ENCODE results near the gene SLC17A1. TPM values are rescaled to one million over a fixed set of nuclear protein-coding genes. Genes with fewer than 3 reads are reported as not detected.
"Not testable (repeated sequence)": the region's sequence is repeated elsewhere in the genome, so short reads cannot be mapped to it uniquely, and the experiment has no call there.

The SLC17A1 gene
- total and polyA plus RNA-seq, 7 donors = not detected

- intact Hi-C loops (cut with DNase I) = no loop called here
- Histone ChIP-seq H3K9me3 (no peaks in the 10 kb centered on the region), H3K27me3 (ENCODE audit: insufficient read depth in 3 of 3, low read length in 2 of 3) (no peaks in the 10 kb centered on the region), H3K4me3 (no peak overlapping the region), H3K36me3 (ENCODE audit: insufficient read depth in 1 of 2, low read depth in 1 of 2) (no peaks in the 10 kb centered on the region), H3K4me1 (no peaks in the 10 kb centered on the region), H3K27ac (no peak overlapping the region)
- no peak for ATAC-seq
- no peak for TF ChIP-seq CTCF (IDR thresholded peaks at IDR 0.05)
- DNase-seq = no peak
Observed at GRCh38 chr6:25753079-25753478, 78.8 kb downstream of the SLC17A1 start.

DNA sequence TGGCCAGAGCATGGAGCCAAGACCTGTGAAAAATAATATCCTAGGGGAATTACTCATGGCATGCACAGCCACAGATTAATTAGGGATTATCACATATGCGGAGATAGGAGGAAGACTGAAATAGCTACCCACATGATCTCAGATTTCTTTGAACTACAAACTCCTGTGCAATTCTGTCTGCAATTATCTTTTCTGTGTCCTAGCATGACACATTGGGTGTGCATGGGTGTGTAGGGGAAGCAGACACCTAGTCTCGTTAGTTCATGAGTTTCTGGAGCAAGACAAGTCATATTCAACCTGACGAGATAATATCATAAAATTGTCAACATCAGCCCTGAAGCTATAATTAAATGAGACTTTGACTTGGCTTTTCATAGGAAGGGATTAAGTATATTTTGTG lies 80.9 kb downstream of the SLC17A1 start:
- Histone ChIP-seq H3K4me1 (no peaks in the 10 kb centered on the region), H3K9me3 (no peaks in the 10 kb centered on the region), H3K36me3 (ENCODE audit: insufficient read depth in 1 of 2, low read depth in 1 of 2) (no peaks in the 10 kb centered on the region), H3K27me3 (ENCODE audit: insufficient read depth in 3 of 3, low read length in 2 of 3) (no peaks in the 10 kb centered on the region), H3K27ac (no peak overlapping the region), H3K4me3 (no peak overlapping the region)
- intact Hi-C loops (cut with DNase I) = no loop called here
- TF ChIP-seq CTCF (IDR thresholded peaks at IDR 0.05) = no peak
- WGBS, 3 donors = 29 to 42% (median 33%) methylated on average over 3 of the region's 3 CpGs
- DNase-seq = no peak
- no peak for ATAC-seq

- H3K27me3 ChIP-seq (ENCODE audit: insufficient read depth in 3 of 3, low read length in 2 of 3) = no peaks in the 10 kb centered on the region
Observed at GRCh38 chr6:25749837-25750236, 82.0 kb downstream of the SLC17A1 start.

DNA sequence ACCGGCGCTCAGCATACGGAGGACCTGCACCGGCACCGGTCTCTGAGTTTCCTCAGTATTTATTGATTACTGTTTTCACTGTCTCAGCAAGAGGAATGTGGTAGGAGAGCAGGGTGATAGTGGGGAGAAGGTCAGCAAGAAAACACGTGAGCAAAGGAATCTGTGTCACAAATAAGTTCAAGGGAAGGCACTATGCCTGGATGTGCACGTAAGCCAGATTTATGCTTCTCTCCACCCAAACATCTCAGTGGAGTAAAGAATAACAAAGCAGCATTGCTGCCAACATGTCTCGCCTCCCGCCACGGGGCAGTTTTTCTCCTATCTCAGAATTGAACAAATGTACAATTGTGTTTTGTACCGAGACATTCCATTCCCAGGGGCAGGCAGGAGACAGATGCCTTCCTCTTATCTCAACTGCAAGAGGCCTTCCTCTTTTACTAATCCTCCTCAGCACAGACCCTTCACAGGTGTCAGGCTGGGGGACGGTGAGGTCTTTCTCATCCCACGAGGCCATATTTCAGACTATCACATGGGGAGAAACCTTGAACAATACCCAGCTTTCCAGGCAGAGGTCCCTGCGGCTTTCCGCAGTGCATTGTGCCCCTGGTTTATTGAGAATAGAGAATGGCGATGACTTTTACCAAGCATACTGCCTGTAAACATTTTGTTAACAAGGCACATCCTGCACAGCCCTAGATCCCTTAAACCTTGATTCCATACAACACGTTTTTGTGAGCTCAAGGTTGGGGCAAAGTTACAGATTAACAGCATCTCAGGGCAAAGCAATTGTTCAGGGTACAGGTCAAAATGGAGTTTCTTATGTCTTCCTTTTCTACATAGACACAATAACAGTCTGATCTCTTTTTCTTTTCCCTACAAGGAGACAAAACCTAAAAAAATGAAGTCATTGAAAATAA lies 83.0 kb downstream of the SLC17A1 start:
- ATAC-seq; H3K4me3 ChIP-seq; H3K4me1 ChIP-seq; H3K27ac ChIP-seq; H3K36me3 ChIP-seq (ENCODE audit: insufficient read depth in 1 of 2, low read depth in 1 of 2); H3K27me3 ChIP-seq (ENCODE audit: insufficient read depth in 3 of 3, low read length in 2 of 3); H3K9me3 ChIP-seq; DNase-seq; intact Hi-C loops (cut with DNase I): not testable (repeated sequence)
- 57 to 75% (median 74%) methylated on average over 17 of the region's 17 CpGs for WGBS, 3 donors

More at GRCh38 chr6:25749837-25750236, 82.0 kb downstream of the SLC17A1 start:
- DNase-seq (no peak), ATAC-seq (no peak)
- 56 to 88% (median 63%) methylated on average over 2 of the region's 2 CpGs for WGBS, 3 donors
- no peak for TF ChIP-seq CTCF (IDR thresholded peaks at IDR 0.05)
- Histone ChIP-seq H3K4me1 (no peaks in the 10 kb centered on the region), H3K27ac (no peak overlapping the region), H3K9me3 (no peaks in the 10 kb centered on the region), H3K36me3 (ENCODE audit: insufficient read depth in 1 of 2, low read depth in 1 of 2) (no peaks in the 10 kb centered on the region), H3K4me3 (no peak overlapping the region)
- intact Hi-C loops (cut with DNase I) = no loop called here

DNA sequence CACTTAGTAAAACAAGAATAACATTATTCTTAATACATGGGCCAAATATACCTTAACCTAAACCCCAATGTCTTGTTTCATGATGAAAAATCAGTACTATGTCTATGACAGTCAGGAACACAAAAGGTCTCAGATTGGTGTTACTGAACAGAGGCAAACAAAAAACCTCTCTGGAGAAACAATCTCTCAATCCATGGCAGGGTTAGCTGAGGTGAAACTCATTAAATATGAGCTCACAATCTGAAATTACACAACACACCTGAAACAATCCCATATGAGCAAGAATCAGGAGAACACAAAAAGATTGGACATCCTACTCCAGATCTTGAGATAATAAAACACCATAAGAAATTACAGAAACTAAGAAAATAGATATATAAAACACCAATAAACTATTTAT lies 83.8 kb downstream of the SLC17A1 start:
- H3K4me3 ChIP-seq = no peak overlapping the region
- H3K27me3 ChIP-seq (ENCODE audit: insufficient read depth in 3 of 3, low read length in 2 of 3) = no peaks in the 10 kb centered on the region
- no peaks in the 10 kb centered on the region for H3K36me3 ChIP-seq (ENCODE audit: insufficient read depth in 1 of 2, low read depth in 1 of 2)
- ATAC-seq = no peak
- DNase-seq = no peak
- no peak overlapping the region for H3K27ac ChIP-seq
- TF ChIP-seq CTCF (IDR thresholded peaks at IDR 0.05) = no peak
- H3K9me3 ChIP-seq = no peaks in the 10 kb centered on the region
- intact Hi-C loops (cut with DNase I) = no loop called here
- no peaks in the 10 kb centered on the region for H3K4me1 ChIP-seq

All from psoas muscle (tissue), 8 donors.